Activated CD4-positive, alpha-beta T cell treated with anti-CD3 and anti-CD28 coated beads, Interleukin-2, Interleukin-4, amounts not matched to agents 100 ng/mL and 50 ng/mL, durations not matched to agents 16 hours and 8 hours (primary cell): ENCODE measurements around the gene RXRG.

Experiments
- DNase-seq: peaks from one replicate; pipeline ENCODE4 v3.0.0-alpha.2; 2020; ENCODE audit warnings: low spot score

The RXRG gene

DNA sequence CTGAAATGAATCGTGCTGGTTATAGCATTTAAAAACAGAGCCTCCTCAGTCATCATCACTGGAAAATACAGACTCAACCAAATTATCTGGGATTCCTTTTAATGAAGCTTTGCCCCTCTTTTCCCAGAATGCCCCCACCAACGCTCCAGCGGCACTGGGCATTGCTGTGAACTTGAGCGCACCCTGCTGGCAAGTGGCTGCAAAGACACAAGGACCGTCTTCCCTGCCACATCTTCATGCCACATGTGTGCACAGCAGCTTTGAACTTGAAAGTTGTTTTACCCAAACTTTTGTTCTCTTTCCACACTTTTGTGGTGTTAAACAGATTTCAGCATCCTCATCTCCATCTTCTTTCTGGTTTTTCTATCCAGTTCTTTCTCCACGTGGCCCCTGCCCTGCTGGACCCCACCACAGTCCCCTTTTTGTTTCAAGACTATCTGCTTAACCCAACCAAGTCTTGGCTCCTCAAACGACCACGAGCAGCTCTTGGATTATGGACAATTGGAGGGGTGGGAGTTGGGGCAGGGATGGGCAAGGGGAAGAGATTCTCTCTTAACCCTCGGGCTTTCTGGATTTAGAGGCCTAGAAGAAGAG lies 75.6 kb downstream of the RXRG start:
- DNase-seq = peak; percentile 52

DNA sequence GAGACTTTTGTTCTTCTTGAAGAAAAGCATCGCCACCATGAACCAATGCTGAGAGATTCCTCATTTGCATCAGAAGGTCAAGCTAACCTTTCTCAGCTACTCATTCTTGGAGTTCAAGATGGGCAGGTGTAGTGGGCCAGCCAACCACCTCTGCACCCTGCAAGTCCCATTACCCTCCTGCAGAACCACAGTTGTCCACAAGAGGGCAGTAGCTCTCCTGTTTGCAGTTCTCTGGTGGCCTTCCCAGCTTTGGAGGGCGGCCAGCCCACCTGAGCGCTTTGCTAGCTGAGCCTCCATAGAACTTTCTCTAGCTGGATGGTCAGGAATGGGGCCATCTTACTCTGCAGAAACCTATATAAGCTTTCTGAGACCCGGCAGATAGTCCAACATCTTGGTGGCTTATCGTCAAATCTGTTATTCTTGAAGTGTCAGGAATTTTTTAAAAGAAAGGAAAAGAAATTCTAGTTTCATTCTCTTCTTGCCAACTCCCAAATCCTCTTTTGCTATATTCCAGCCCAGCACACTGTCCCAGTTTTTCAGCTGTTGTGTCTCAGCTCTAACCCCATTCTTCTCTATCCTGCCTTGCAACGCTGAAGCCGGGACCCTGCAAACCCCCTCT lies 77.4 kb downstream of the RXRG start:
- peak; percentile 79 for DNase-seq

DNA sequence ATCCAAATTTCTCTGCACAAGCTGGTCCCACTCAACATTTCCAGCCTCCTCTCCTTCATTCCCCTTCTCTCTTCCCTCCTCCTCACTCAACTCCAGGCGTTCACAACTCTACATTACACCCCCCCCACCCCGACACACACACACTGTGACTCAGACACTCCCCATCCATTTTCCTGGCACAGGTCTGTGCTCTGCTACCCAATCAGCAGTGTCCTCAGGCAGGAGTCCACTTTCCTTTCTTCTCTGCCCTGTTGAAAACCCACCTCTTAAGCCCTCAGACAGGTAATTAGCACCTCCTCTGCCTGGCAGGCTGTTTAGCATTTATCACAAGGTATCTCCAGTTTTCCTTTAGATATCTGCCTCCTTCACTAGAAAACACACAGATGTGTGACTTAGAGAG lies 79.6 kb downstream of the RXRG start:
- DNase-seq = no peak

DNA sequence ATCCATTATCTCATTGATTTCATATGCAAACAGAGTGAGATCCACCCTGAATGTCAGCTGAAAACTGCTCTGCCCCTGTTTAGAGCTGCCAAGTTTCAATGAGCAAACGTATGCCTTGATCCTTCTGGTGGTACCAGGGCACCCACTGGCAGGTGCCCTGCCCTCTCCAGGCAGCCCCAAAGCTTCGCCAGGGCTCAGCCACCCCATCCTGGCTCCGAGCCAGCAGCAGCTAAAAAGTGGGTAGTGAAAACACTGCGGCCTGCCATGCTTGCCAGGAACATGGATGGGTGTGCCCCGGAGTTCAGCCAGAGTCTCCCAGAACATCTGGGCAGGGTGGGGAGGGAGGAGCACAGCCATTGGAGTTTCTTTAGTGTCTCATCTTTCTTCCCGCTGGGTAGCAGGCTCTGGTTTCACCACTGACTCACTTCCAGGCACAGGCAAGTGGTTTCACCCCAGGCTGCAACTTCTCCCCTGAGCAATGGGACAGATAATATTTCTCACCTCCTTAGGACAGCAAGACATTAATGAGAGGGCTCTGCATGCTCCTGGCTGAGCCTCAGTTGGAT lies 80.3 kb downstream of the RXRG start:
- no peak for DNase-seq

DNA sequence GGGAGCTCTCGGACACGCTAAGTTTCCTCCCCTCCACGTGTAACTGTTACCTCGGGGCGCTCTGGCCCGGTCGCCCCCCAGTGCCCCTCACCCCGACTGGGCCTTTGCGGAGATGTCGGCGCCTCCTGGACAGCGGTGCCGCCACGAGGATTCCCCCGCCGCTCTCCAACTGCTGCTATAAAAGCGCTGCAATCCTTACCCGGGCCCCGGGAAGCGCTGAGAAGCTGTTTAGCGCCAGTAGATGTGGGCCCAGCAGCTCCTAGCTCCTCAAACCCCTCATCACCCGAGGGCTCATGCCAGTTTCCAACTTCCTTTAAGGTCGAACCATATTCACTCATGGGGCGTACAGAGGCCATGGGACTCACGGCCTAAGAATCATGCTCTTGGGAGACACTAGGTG lies 88.0 kb downstream of the RXRG start:
- no peak for DNase-seq

DNA sequence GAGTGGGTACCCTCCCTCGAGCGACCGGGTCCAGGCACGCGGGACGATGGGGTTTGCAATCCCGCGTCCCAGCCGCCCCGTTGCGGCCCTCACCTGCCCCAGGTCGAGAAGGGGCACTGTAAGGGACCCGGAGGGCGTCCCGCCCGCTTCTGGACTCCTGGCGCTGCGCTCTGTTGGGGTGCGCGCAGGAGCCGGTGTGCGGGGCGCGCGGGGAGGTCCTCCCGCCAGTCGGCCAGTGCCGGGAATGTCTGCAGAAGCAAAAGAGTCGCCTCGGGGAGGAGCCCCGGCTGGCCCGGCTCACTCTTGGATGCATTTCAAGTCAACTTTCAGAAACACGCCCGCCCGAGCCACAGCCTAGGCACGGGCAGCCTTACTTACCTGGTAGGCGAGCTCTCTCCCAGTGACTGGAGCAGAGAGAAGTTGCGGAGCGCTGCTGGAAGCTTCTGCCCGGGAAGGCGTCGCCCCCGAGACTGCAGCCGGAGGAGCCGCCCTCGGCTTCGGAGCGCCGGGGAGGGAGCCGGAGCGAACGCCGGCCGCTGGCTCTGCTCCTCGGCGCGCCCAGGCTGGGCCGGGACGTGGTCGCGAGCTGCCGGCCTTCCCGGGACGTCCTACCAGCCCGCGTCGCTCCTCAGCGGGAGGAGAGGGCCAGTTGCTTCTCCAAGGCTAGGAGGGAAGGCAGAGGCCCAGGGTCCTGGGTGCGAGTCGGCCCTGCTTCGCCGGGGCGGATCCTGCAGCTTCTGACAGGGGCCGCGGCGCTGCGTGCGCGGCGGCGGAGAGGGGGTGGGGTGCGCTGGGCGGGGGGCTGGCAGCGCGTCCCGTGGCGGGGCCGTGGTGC lies 88.7 kb downstream of the RXRG start, which contains the start of gene LMX1A:
LMX1A (minus strand) TSS at position 739 of the 835 bp plus-strand sequence. CDS start 1,156 bp downstream, outside the sequence.
- DNase-seq = no peak

DNA sequence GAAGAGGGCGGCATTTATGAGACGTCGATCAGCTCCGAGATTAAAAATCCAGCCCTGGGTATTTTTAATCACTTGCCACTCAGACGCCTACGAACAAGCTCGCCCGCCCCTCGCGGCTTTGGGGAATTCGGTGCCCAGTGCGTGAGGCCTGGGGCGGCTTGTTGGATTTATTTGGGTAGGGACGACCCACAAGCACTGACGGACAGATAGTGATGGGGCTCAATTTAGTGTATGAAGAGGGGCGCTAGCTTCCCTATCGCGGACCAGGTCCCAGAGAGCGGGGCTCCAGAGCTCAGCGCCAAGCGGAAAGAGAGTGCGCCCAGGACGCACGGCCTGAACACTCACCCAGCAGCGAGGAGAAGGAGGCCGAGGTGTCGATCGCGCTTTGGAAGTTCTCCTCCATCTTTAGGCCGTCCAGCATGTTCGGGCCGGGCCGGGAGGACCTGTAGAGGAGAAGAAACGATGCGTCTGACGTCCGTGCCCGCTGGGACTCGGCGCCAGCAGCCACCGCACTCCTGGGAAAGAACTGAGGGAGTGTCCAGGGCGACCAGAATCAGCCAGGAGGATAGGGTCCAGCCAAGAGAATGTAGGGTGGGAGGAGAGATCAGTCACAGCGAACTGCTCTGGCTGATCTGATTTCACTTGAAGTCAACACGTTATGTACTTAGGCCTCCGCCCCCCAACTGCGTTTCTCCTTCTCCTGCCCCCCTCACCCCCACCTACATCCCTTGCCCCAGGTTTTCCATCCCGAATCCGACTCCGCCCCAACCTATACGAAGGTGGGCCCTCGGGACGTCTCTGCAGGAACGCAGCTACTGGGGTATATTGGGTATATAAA lies 89.6 kb downstream of the RXRG start:
- no peak for DNase-seq

DNA sequence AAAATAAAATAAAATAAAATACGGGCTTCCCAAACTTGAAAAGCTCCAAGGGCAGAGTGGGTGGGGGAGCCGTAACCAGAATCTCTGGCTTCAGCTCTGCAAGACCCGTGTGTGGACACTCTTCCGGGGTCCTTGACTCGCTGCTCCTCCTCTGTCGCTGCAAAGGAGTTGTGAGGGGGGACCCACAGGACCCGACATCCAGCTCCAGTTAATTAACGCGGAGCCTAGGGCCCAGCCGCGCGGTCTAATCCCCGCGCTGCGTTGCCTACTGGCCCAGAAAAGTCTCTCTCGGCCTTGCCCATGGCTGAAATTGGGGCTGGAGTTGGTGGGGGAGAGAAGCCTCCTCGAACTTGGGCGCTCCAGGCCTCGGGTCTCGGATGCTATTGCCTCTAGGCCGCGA lies 90.2 kb downstream of the RXRG start:
- no peak for DNase-seq

DNA sequence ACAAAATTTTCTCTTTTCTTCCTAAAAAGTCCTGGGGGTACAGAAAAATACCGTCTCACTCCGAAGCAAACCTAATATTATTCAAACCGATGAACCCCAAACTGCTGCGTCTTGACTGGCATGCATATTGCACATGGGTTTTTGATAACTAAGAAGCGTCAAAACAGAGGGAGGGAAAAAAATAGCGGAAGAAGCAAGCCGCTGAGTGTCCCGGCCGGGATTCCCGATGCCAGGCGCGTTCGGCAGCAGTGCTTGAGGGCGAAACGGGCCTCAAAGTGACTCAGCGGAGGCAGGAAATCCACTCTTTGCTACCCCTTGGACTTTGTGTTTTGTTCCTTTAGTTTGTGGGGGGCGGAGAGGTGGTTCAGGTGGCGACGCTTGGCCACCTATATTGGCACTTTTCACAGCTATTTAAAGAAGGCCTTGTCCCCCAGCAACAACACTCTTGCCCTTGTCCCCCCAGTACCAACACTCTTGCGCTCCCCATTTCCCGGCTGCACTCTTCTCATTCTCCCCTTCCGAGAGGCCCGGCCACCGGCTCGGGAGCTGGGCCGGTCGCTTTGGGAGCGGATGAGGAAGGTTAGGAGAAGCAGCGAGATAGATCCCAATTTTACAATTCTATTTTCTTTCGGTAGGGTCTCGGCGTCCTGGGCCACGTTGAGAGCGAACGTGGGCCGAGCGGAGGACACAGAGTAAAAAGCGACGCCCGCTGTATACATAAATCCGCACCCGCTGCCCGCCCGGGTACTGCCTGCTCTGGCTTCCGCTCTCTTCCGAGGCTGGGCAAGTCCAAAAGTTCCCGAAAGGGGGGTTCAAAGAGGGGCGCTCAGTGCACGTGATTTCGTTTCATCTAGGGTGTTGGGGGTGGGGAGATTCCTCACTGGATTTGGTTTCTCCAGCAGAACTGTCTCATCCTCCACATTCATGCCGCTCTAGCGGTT lies 90.9 kb downstream of the RXRG start:
- DNase-seq = no peak

DNA sequence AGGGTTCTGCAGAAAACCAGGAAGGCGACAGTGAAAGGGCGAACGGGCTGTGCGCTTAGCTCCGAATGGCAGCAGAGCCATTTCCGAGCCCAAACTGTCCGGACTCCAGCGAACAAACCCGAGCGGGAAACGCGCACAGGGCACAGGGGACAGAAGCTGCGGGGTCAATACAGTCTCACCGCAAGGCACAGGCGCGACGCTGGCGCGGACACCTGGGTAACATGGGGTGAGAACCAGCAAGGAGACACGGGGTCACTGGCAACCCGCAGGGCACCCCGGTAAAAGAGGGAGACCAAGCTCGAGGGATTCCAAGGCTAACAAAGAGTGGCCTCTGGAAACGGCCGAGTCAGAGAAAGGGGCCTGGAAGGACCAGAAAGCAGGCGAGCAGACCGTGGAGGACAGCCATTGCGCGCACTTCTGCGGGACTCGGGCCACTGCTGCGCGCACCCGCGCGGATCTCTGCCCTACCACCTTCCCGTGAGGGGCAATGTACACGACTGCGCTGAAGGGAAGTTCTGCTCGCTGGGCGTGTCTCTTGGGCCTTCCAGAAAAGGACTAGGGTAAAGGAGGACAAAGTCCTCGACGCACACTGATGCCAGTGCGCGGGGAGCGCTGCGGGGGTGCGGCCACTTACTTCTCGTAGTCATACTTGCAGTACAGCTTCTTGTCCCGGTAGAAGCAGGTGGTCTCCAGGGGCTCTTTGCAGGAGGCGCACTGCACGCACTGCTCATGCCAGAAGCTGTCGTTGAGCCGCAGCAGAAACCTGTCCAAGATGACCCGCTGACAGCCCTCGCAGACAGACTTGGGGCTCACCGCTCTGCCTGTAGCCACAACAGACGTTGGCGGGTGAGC lies 92.3 kb downstream of the RXRG start:
- DNase-seq = no peak

DNA sequence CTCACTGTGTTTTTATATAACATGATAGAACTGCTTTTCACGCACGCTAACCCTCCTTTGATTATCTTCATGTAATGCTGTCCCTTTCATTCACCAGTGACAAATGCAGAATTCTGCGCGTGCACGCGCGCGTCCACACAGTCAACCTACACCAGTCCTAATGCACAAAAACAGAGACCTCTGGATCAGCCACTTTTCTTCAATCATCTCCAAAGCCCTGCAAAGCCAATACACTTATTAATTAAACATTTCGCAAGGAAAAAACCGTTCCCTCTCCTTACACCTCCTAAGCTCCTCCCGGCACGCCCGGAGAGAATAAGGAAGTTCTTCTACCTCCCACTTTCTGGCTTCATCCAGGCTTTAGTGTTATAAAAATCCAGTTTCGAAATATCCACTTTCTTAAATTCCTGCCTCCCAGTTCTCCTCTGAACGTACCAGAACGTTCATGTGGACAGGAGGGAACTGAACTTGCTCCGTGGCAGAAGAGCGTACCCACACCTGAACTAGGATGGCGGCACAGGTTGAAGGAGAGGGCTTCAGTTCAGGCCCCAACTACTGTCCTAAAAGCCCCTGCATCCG lies 93.0 kb downstream of the RXRG start:
- no peak for DNase-seq
